Activated B cell treated with CpG ODN at 0.5 μM for 24 hours (primary cell): ENCODE results near the gene ANO10. TPM values are rescaled to one million over a fixed set of nuclear protein-coding genes. Genes with fewer than 3 reads are reported as not detected.
"Not testable (repeated sequence)": the region's sequence is repeated elsewhere in the genome, so short reads cannot be mapped to it uniquely, and the experiment has no call there.

Experiments
- ATAC-seq: fragments of 200-7000 bp; cut with Tn5 transposase; one replicate; pipeline ENCODE4 v1.10.0; 2021; ENCODE audit warnings: low read depth, mild to moderate bottlenecking, moderate library complexity
- CTCF ChIA-PET: fragments of 350-600 bp; sonication (Branson Sonifier 250); formaldehyde crosslinking; loops from one replicate; lab custom pipeline; 2021; ENCODE audit warnings: antibody characterized with exemption; lab: Charles Lee
- POLR2A ChIA-PET: fragments of 350-600 bp; sonication (Branson Sonifier 250); formaldehyde crosslinking; loops from one replicate; lab custom pipeline; 2021; ENCODE audit warnings: antibody characterized with exemption; lab: Charles Lee
- DNase-seq: peaks from one replicate; pipeline ENCODE4 v3.0.0; 2022
- H3K27ac Mint-ChIP-seq: one replicate; pipeline ENCODE4 v1.8.0; 2020; ENCODE audit warnings: mixed read lengths
- H3K27me3 Mint-ChIP-seq: one replicate; pipeline ENCODE4 v1.8.0; 2021; ENCODE audit warnings: mixed read lengths
- H3K36me3 Mint-ChIP-seq: one replicate; pipeline ENCODE4 v1.8.0; 2021; ENCODE audit warnings: low read depth, mixed read lengths
- H3K4me1 Mint-ChIP-seq: one replicate; pipeline ENCODE4 v1.8.0; 2021; ENCODE audit warnings: mixed read lengths
- H3K4me3 Mint-ChIP-seq: one replicate; pipeline ENCODE4 v1.8.0; 2020; ENCODE audit warnings: mild to moderate bottlenecking, mixed read lengths
- H3K9me3 Mint-ChIP-seq: one replicate; pipeline ENCODE4 v1.8.0; 2020; ENCODE audit warnings: mixed read lengths
- intact Hi-C: fragments of 100-400 bp; cut with micrococcal nuclease; formaldehyde crosslinking; loops from one replicate; pipeline ENCODE4 v1.15.1; 2024
- total RNA-seq: library from RNA; stranded (reverse); gene quantifications from 2 replicates; pipeline ENCODE4 v1.2.3, GENCODE V29; 2022
- TF ChIP-seq, protein P1 (sequence below): fragments of 200-600 bp; IDR thresholded peaks from one replicate; pipeline ENCODE4 v1.8.0; 2022; ENCODE audit warnings: antibody characterized with exemption, mild to moderate bottlenecking

ANO10 gene, protein sequence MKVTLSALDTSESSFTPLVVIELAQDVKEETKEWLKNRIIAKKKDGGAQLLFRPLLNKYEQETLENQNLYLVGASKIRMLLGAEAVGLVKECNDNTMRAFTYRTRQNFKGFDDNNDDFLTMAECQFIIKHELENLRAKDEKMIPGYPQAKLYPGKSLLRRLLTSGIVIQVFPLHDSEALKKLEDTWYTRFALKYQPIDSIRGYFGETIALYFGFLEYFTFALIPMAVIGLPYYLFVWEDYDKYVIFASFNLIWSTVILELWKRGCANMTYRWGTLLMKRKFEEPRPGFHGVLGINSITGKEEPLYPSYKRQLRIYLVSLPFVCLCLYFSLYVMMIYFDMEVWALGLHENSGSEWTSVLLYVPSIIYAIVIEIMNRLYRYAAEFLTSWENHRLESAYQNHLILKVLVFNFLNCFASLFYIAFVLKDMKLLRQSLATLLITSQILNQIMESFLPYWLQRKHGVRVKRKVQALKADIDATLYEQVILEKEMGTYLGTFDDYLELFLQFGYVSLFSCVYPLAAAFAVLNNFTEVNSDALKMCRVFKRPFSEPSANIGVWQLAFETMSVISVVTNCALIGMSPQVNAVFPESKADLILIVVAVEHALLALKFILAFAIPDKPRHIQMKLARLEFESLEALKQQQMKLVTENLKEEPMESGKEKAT
- 6.4 and 8.1 TPM in 2 replicates for total RNA-seq

DNA sequence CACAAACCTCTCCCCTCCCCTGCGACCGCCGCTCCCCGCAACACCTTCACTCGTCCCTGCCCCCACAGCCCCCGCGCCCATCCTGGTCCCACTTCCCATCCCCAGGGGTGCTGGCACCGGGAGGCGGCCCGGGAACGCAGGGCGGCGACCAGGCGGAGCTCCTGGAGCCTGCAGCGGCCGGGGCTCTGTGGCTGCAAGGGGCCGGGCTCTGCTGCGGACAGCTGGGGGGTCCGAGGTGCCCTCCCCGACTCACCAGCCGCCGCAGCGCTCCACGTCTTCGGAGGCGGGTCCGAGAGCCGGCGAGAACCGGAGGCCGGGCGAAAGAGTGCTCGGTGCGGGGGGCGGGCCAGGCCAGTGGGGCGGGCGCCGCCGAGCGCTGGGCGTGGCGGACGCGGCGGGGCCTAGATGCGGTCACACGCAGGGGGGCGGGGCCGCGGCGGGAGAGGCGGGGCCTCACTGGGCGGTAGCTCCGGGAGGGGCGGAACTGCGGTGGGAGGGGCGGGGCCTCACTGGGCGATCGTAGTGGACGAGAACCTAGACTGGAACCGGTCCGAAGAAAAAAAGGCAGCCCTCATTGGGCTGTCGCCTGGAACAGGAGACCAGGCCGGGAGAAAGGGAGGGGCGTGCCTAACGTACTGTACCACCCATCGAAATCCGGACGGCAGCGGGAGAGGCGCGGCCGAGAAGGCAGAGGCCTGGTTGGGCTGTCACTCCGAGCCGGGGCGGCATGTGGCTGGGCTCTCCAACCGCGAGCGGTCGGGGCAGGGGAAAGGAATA, at the start of gene ANO10:
TSS of gene ANO10 (minus strand) at position 356 of the 777 bp plus-strand sequence. CDS start 16,159 bp downstream, outside the sequence.
- Mint-ChIP-seq H3K4me3 (peak within 1 kb of the TSS; percentile 88), H3K27me3 (peaks cover 1% of the 10 kb centered on the region), H3K36me3 (no peaks in the 10 kb centered on the region), H3K9me3 (no peaks in the 10 kb centered on the region), H3K27ac (peak within 1 kb of the TSS; percentile 77), H3K4me1 (peaks cover 13% of the 10 kb centered on the region)
- ATAC-seq (peak; percentile 91), DNase-seq (peak; percentile 98)
- TF ChIP-seq, protein P1, sequence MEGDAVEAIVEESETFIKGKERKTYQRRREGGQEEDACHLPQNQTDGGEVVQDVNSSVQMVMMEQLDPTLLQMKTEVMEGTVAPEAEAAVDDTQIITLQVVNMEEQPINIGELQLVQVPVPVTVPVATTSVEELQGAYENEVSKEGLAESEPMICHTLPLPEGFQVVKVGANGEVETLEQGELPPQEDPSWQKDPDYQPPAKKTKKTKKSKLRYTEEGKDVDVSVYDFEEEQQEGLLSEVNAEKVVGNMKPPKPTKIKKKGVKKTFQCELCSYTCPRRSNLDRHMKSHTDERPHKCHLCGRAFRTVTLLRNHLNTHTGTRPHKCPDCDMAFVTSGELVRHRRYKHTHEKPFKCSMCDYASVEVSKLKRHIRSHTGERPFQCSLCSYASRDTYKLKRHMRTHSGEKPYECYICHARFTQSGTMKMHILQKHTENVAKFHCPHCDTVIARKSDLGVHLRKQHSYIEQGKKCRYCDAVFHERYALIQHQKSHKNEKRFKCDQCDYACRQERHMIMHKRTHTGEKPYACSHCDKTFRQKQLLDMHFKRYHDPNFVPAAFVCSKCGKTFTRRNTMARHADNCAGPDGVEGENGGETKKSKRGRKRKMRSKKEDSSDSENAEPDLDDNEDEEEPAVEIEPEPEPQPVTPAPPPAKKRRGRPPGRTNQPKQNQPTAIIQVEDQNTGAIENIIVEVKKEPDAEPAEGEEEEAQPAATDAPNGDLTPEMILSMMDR, result no peak
- intact Hi-C loops, result loop anchor here (1.0 to 5.0 kb wide), 8 partner anchors 68 to 1355 kb away; partner anchors contain the start of genes ABHD5, EXOSC7, POMGNT2 and SNRK
- POLR2A ChIA-PET, result interaction anchor here (1.0 to 2.0 kb wide), 3 partner anchors 68 to 716 kb away, joined by 5 to 11 read pairs (median 6); partner anchors contain the start of genes ABHD5 and TCAIM
- CTCF ChIA-PET, result no interaction called here

DNA sequence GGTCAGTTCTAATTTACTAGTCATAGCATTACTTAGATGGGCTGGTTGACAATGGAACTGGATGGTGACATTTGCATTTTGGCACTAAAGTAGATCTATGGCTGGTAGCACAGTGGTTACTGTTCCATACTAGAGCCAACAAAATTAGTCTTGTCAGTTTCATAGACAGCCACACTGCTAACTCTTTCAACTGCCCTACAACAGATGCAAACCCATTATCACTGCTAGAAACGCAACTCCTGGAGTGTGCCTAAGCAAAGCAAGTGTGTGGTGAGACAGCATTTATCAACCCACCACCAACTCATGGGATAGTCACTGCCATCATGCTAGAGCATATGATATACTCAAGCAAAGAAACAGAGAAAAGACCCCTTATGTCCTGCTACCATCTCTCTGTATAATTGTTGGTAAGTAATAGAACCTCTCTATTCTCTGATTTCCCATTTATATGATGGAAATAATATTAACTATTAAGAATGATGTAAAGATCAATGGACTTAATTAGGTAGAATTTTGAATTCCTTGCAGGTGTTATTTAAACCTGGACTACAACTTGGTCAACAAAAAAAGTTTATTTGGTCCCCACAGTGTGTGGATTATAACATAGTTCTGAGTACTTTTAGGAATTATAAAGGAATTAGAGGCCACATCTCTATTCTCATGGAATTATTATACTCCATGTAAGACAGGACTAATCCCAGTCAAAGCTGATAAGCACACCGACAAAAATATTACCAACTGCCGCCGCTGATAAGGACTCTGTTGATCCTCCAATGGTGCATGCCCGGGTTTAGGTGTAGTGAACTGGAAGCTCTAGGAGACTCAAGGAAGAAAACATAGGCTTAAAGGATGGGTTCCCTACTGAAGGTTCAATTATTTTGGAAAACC, 49.1 kb upstream of the ANO10 start:
- DNase-seq (no peak), ATAC-seq (no peak)
- Mint-ChIP-seq H3K36me3 (no peaks in the 10 kb centered on the region), H3K27ac (no peak overlapping the region), H3K4me3 (no peak overlapping the region), H3K27me3 (peaks cover 22% of the 10 kb centered on the region), H3K9me3 (no peaks in the 10 kb centered on the region), H3K4me1 (no peaks in the 10 kb centered on the region)
- POLR2A ChIA-PET, result no interaction called here
- TF ChIP-seq, protein P1, result no peak
- CTCF ChIA-PET, result no interaction called here
- intact Hi-C loops, result no loop called here

DNA sequence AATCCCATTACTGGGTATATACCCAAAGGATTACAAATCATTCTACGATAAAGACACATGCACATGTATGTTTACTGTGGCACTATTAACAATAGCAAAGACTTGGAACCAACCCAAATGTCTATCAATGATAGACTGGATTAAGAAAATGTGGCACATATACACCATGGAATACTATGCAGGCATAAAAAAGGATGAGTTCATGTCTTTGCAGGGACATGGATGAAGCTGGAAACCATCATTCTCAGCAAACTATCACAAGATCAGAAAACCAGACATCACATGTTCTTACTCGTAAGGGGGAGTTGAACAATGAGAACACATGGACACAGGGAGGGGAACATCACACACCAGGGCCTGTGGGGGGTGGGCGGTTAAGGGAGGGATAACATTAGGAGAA, 43.2 kb upstream of the ANO10 start:
- H3K9me3 Mint-ChIP-seq, intact Hi-C loops, H3K27ac Mint-ChIP-seq, CTCF ChIA-PET, H3K36me3 Mint-ChIP-seq, DNase-seq, H3K4me3 Mint-ChIP-seq, ATAC-seq, H3K4me1 Mint-ChIP-seq, POLR2A ChIA-PET: not testable (repeated sequence)
- H3K27me3 Mint-ChIP-seq, result peaks cover 16% of the 10 kb centered on the region

DNA sequence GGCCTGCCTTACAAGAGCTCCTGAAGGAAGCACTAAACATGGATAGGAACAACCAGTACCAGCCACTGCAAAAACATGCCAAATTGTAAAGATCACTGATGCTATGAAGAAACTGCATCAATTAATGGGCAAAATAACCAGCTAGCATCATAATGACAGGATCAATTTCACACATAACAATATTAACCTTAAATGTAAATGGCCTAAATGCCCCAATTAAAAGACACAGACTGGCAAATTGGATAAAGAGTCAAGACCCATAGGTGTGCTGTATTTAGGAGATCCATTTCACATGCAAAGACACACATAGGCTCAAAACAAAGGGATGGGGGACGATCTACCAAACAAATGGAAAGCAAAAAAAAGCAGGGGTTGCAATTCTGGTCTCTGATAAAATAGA, 39.6 kb upstream of the ANO10 start:
- H3K4me1 Mint-ChIP-seq, H3K4me3 Mint-ChIP-seq, ATAC-seq, CTCF ChIA-PET, POLR2A ChIA-PET, H3K27ac Mint-ChIP-seq, intact Hi-C loops, DNase-seq, H3K27me3 Mint-ChIP-seq, H3K36me3 Mint-ChIP-seq, H3K9me3 Mint-ChIP-seq: not testable (repeated sequence)

DNA sequence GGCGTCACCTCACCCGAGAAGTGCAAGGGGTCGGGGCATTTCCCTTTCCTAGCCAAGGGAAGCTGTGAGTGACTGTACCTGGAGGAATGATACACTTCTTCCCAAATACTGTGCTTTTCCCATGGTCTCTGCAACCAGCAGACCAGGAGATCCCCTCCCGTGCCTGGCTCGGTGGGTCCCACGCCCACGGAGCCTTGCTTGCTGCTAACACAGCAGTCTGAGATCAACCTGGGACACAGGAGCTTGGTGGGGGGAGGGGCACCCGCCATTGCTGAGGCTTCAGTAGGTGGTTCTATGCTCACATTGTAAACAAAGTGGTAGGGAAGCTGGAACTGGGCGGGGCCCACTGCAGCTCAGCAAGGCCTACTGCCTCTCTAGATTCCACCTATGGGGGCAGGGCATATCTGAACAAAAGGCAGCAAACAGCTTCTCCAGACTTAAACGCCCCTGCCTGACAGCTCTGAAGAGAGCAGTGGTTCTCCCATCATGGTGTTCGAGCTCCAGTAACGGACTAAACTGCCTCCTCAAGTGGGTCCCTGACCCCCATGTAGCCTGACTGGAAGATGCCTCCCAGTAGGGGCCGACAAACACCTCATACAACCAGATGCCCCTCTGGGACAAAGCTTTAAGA, 37.6 kb upstream of the ANO10 start:
- intact Hi-C loops, result no loop called here
- ATAC-seq (no peak), DNase-seq (no peak)
- Mint-ChIP-seq H3K27ac (no peak overlapping the region), H3K4me3 (no peak overlapping the region), H3K9me3 (peaks cover 2% of the 10 kb centered on the region), H3K36me3 (no peaks in the 10 kb centered on the region), H3K4me1 (no peaks in the 10 kb centered on the region), H3K27me3 (peaks cover 6% of the 10 kb centered on the region)
- POLR2A ChIA-PET, result no interaction called here
- CTCF ChIA-PET, result no interaction called here
- TF ChIP-seq, protein P1, result no peak

DNA sequence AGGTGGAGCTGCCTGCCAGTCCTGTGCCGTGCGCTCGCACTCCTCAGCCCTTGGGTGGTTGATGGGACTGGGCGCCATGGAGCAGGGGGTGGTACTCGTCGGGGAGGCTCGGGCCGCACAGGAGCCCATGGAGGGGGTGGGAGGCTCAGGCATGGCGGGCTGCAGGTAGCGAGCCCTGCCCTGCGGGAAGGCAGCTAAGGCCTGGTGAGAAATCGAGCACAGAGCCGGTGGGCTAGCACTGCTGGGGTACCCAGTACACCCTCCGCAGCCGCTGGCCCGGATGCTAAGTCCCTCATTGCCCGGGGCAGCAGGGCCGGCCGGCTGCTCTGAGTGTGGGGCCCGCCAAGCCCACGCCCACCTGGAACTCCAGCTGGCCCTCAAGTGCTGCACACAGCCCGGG, 34.6 kb upstream of the ANO10 start:
- DNase-seq, intact Hi-C loops, H3K36me3 Mint-ChIP-seq, H3K4me3 Mint-ChIP-seq, H3K27me3 Mint-ChIP-seq, H3K4me1 Mint-ChIP-seq, H3K27ac Mint-ChIP-seq, POLR2A ChIA-PET, H3K9me3 Mint-ChIP-seq, CTCF ChIA-PET, ATAC-seq: not testable (repeated sequence)
